HCT116 (cell line): ENCODE measurements around the gene DMBX1.

ENCODE experiments used
- CEBPB ChIP-seq: IDR thresholded peaks from 2 replicates; pipeline ENCODE4 v1.6.1; 2012; ENCODE audit warnings: low read depth
- CTCF ChIP-seq, 3 experiments: fragments of 200-600 bp in 1 of 3; sonication (generic) in 1 of 3; IDR thresholded peaks in 2 of 3; conservative IDR thresholded peaks in 1 of 3; 2 replicates each; pipeline ENCODE4 v1.5.1; 2012 to 2017; ENCODE audit warnings: low read depth in 2 of 3, low read length in 2 of 3, antibody characterized with exemption in 1 of 3, borderline replicate concordance in 1 of 3, control low read depth in 1 of 3, mild to moderate bottlenecking in 1 of 3, mixed read lengths in 1 of 3, mixed run types in 1 of 3, moderate library complexity in 1 of 3; ENCODE audit not compliant: insufficient read depth in 1 of 3
- ELF1 ChIP-seq: IDR thresholded peaks from 2 replicates; pipeline ENCODE4 v1.6.1; 2012; ENCODE audit warnings: low read depth, borderline replicate concordance
- EZH2 ChIP-seq: fragments of 200-600 bp; sonication (generic); IDR thresholded peaks from 2 replicates; pipeline ENCODE4 v1.6.1; 2017; ENCODE audit warnings: antibody characterized with exemption, mixed run types
- MAX ChIP-seq: IDR thresholded peaks from 2 replicates; pipeline ENCODE4 v1.6.1; 2012
- POLR2A ChIP-seq: IDR thresholded peaks from 2 replicates; pipeline ENCODE4 v1.7.0; 2011; ENCODE audit warnings: borderline replicate concordance; ENCODE audit not compliant: insufficient read depth, insufficient read length; ENCODE audit errors: extremely low read depth
- POLR2AphosphoS5 ChIP-seq: IDR thresholded peaks from 2 replicates; pipeline ENCODE4 v1.6.1; 2011; ENCODE audit warnings: mild to moderate bottlenecking, low read depth, low read length, moderate library complexity
- RAD21 ChIP-seq: IDR thresholded peaks from 2 replicates; pipeline ENCODE4 v1.6.1; 2012; ENCODE audit warnings: low read depth, mild to moderate bottlenecking
- SRF ChIP-seq: IDR thresholded peaks from 2 replicates; pipeline ENCODE4 v1.6.1; 2012; ENCODE audit warnings: low read depth
- TCF7L2 ChIP-seq: IDR thresholded peaks from 2 replicates; pipeline ENCODE4 v1.7.0; 2011; ENCODE audit warnings: borderline replicate concordance, inconsistent platforms; ENCODE audit not compliant: insufficient read depth, insufficient read length; ENCODE audit errors: extremely low read depth
- YY1 ChIP-seq: IDR thresholded peaks from 2 replicates; pipeline ENCODE4 v1.6.1; 2011; ENCODE audit warnings: low read length, low read depth, moderate library complexity, mild to moderate bottlenecking; ENCODE audit not compliant: insufficient replicate concordance; ENCODE audit errors: extremely low read depth
- ZFX ChIP-seq: fragments of 450-650 bp; IDR thresholded peaks from 2 replicates; pipeline ENCODE4 v1.6.1; 2017
- TF ChIP-seq, protein P1 (sequence below): IDR thresholded peaks from 2 replicates; pipeline ENCODE4 v1.6.1; 2012; ENCODE audit warnings: low read depth

DNA sequence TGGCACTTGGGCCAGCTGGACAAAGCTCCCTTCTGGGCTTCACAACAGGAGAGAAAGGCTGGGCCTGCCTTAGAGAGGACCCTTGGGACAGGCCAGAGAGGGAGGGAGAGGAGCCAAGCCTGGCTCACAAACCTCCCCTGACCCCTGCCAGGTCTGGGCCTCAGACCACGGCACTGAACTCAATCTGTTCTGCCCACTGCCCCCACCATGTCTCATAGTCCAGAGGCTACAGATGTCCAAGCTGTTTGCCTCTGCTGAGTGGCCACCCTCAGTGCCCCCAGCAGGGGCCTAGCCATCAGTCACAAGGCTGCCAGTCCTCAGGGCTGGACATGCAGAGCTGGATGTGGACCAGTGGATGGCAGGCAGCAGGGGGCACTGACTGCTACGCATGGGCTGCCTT lies 13.0 kb upstream of the DMBX1 start:
- TF ChIP-seq CTCF (IDR thresholded peaks at IDR 0.05 in 2 of 3, conservative IDR thresholded peaks at IDR 0.05 in 1 of 3; ENCODE audit: borderline replicate concordance in 1 of 3, insufficient read depth in 1 of 3, low read depth in 2 of 3, low read length in 2 of 3) (no peak), ZFX (no peak), MAX (no peak), POLR2A (no peak), POLR2AphosphoS5 (no peak), EZH2 (no peak), RAD21 (no peak), YY1 (no peak), TCF7L2 (no peak), CEBPB (no peak), ELF1 (no peak), SRF (no peak)
- TF ChIP-seq, protein P1, sequence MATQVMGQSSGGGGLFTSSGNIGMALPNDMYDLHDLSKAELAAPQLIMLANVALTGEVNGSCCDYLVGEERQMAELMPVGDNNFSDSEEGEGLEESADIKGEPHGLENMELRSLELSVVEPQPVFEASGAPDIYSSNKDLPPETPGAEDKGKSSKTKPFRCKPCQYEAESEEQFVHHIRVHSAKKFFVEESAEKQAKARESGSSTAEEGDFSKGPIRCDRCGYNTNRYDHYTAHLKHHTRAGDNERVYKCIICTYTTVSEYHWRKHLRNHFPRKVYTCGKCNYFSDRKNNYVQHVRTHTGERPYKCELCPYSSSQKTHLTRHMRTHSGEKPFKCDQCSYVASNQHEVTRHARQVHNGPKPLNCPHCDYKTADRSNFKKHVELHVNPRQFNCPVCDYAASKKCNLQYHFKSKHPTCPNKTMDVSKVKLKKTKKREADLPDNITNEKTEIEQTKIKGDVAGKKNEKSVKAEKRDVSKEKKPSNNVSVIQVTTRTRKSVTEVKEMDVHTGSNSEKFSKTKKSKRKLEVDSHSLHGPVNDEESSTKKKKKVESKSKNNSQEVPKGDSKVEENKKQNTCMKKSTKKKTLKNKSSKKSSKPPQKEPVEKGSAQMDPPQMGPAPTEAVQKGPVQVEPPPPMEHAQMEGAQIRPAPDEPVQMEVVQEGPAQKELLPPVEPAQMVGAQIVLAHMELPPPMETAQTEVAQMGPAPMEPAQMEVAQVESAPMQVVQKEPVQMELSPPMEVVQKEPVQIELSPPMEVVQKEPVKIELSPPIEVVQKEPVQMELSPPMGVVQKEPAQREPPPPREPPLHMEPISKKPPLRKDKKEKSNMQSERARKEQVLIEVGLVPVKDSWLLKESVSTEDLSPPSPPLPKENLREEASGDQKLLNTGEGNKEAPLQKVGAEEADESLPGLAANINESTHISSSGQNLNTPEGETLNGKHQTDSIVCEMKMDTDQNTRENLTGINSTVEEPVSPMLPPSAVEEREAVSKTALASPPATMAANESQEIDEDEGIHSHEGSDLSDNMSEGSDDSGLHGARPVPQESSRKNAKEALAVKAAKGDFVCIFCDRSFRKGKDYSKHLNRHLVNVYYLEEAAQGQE: no peak
